ENCODE measurements around the gene IDS.
A peak's percentile ranks its signal among the peaks of the same experiment; 100 is the strongest.
"Not testable (repeated sequence)": the region's sequence is repeated elsewhere in the genome, so short reads cannot be mapped to it uniquely, and the experiment has no call there.

The IDS gene

GRCh38 chrX:149498767-149499166 lies 6.3 kb downstream of the IDS start:
- DNase-seq (ENCODE audit: low spot score): no peak

GRCh38 chrX:149497626-149498025 lies 7.5 kb downstream of the IDS start:
- DNase-seq (ENCODE audit: low spot score): peak; percentile 4

- no peak for DNase-seq (ENCODE audit: low spot score)
These were observed 8.1 kb downstream of the IDS start for GRCh38 chrX:149497054-149497453.

- peak; percentile 78 for DNase-seq (ENCODE audit: low spot score)
These were observed 9.5 kb downstream of the IDS start for GRCh38 chrX:149495573-149496071.

GRCh38 chrX:149494844-149495565 lies 10.1 kb downstream of the IDS start:
- no peak for DNase-seq (ENCODE audit: low spot score)

- DNase-seq (ENCODE audit: low spot score): peak; percentile 12
These were observed 11.2 kb downstream of the IDS start for GRCh38 chrX:149493567-149494562.

GRCh38 chrX:149491812-149492211 lies 13.3 kb downstream of the IDS start:
- DNase-seq (ENCODE audit: low spot score): no peak

GRCh38 chrX:149490100-149490499 lies 15.0 kb downstream of the IDS start:
- DNase-seq (ENCODE audit: low spot score): no peak

- not testable (repeated sequence) for DNase-seq (ENCODE audit: low spot score)
These were observed 16.6 kb downstream of the IDS start for GRCh38 chrX:149488411-149489052.

- DNase-seq (ENCODE audit: low spot score): not testable (repeated sequence)
These were observed 17.1 kb downstream of the IDS start for GRCh38 chrX:149488008-149488407.

- peak; percentile 22 for DNase-seq (ENCODE audit: low spot score)
These were observed 17.8 kb downstream of the IDS start for GRCh38 chrX:149487292-149487691.

GRCh38 chrX:149476513-149476912 lies 28.6 kb downstream of the IDS start:
- no peak for DNase-seq (ENCODE audit: low spot score)

GRCh38 chrX:149473966-149474365 lies 31.1 kb downstream of the IDS start:
- DNase-seq (ENCODE audit: low spot score): no peak

GRCh38 chrX:149473092-149473491 lies 32.0 kb downstream of the IDS start:
- no peak for DNase-seq (ENCODE audit: low spot score)

- no peak for DNase-seq (ENCODE audit: low spot score)
These were observed 32.5 kb downstream of the IDS start for GRCh38 chrX:149472625-149473024.

- no peak for DNase-seq (ENCODE audit: low spot score)
These were observed 33.7 kb downstream of the IDS start for GRCh38 chrX:149471397-149471796.

- peak; percentile 69 for DNase-seq (ENCODE audit: low spot score)
These were observed 34.2 kb downstream of the IDS start for GRCh38 chrX:149470955-149471354.

GRCh38 chrX:149469406-149469805 lies 35.7 kb downstream of the IDS start:
- no peak for DNase-seq (ENCODE audit: low spot score)

GRCh38 chrX:149467920-149468319 lies 37.2 kb downstream of the IDS start:
- DNase-seq (ENCODE audit: low spot score): no peak

GRCh38 chrX:149467461-149467860 lies 37.6 kb downstream of the IDS start:
- DNase-seq (ENCODE audit: low spot score): no peak

GRCh38 chrX:149462849-149463248 lies 42.3 kb downstream of the IDS start:
- DNase-seq (ENCODE audit: low spot score): no peak

GRCh38 chrX:149461746-149462145 lies 43.4 kb downstream of the IDS start:
- no peak for DNase-seq (ENCODE audit: low spot score)
